Measurements from ENCODE around the gene PTRH2. TPM values are rescaled to one million over a fixed set of nuclear protein-coding genes. Genes with fewer than 3 reads are reported as not detected.
A peak's percentile ranks its signal among the peaks of the same experiment; 100 is the strongest.

The PTRH2 gene
- total RNA-seq, 1 donor from 2014 or later, result 18.0 TPM

- DNase-seq (ENCODE audit: low spot score), result no peak
- no peaks in the 10 kb centered on the region for H3K27me3 Mint-ChIP-seq (ENCODE audit: low read depth)
- no peak overlapping the region for H3K4me3 Mint-ChIP-seq (ENCODE audit: unreplicated experiment)
- peaks cover 29% of the 10 kb centered on the region for H3K4me1 Mint-ChIP-seq (ENCODE audit: low read depth)
- peaks cover 2% of the 10 kb centered on the region for H3K36me3 Mint-ChIP-seq (ENCODE audit: low read depth)
- no peak for TF ChIP-seq CTCF (IDR thresholded peaks at IDR 0.05)
- no peak overlapping the region for H3K27ac Mint-ChIP-seq (ENCODE audit: unreplicated experiment)
- no peaks in the 10 kb centered on the region for H3K9me3 Mint-ChIP-seq (ENCODE audit: low read depth)
These were observed 15.4 kb upstream of the PTRH2 start for GRCh38 chr17:59722623-59723022.

GRCh38 chr17:59719526-59719925, 12.3 kb upstream of the PTRH2 start:
- no peak for TF ChIP-seq CTCF (IDR thresholded peaks at IDR 0.05)
- peaks cover 26% of the 10 kb centered on the region for H3K4me1 Mint-ChIP-seq (ENCODE audit: low read depth)
- DNase-seq (ENCODE audit: low spot score), result no peak
- H3K4me3 Mint-ChIP-seq (ENCODE audit: unreplicated experiment), result no peak overlapping the region
- no peak overlapping the region for H3K27ac Mint-ChIP-seq (ENCODE audit: unreplicated experiment)
- no peaks in the 10 kb centered on the region for H3K27me3 Mint-ChIP-seq (ENCODE audit: low read depth)
- peaks cover 2% of the 10 kb centered on the region for H3K36me3 Mint-ChIP-seq (ENCODE audit: low read depth)
- no peaks in the 10 kb centered on the region for H3K9me3 Mint-ChIP-seq (ENCODE audit: low read depth)

- Mint-ChIP-seq H3K9me3 (ENCODE audit: low read depth) (no peaks in the 10 kb centered on the region), H3K4me1 (ENCODE audit: low read depth) (peaks cover 19% of the 10 kb centered on the region), H3K4me3 (ENCODE audit: unreplicated experiment) (no peak overlapping the region), H3K27me3 (ENCODE audit: low read depth) (no peaks in the 10 kb centered on the region), H3K36me3 (ENCODE audit: low read depth) (peaks cover 5% of the 10 kb centered on the region), H3K27ac (ENCODE audit: unreplicated experiment) (peak overlapping the region; percentile 34)
- TF ChIP-seq CTCF (IDR thresholded peaks at IDR 0.05), result no peak
- DNase-seq (ENCODE audit: low spot score), result no peak
These were observed 9.2 kb upstream of the PTRH2 start for GRCh38 chr17:59716427-59716826.

GRCh38 chr17:59714255-59714654, 7.0 kb upstream of the PTRH2 start:
- H3K4me1 Mint-ChIP-seq (ENCODE audit: low read depth), result peaks cover 33% of the 10 kb centered on the region
- H3K4me3 Mint-ChIP-seq (ENCODE audit: unreplicated experiment), result no peak overlapping the region
- H3K27me3 Mint-ChIP-seq (ENCODE audit: low read depth), result no peaks in the 10 kb centered on the region
- no peak for TF ChIP-seq CTCF (IDR thresholded peaks at IDR 0.05)
- no peak for DNase-seq (ENCODE audit: low spot score)
- peaks cover 5% of the 10 kb centered on the region for H3K36me3 Mint-ChIP-seq (ENCODE audit: low read depth)
- no peak overlapping the region for H3K27ac Mint-ChIP-seq (ENCODE audit: unreplicated experiment)
- no peaks in the 10 kb centered on the region for H3K9me3 Mint-ChIP-seq (ENCODE audit: low read depth)

GRCh38 chr17:59712862-59713261, 5.6 kb upstream of the PTRH2 start:
- no peak for DNase-seq (ENCODE audit: low spot score)
- peak overlapping the region; percentile 6 for H3K27ac Mint-ChIP-seq (ENCODE audit: unreplicated experiment)
- H3K27me3 Mint-ChIP-seq (ENCODE audit: low read depth), result no peaks in the 10 kb centered on the region
- peaks cover 40% of the 10 kb centered on the region for H3K4me1 Mint-ChIP-seq (ENCODE audit: low read depth)
- peaks cover 2% of the 10 kb centered on the region for H3K36me3 Mint-ChIP-seq (ENCODE audit: low read depth)
- no peak for TF ChIP-seq CTCF (IDR thresholded peaks at IDR 0.05)
- no peak overlapping the region for H3K4me3 Mint-ChIP-seq (ENCODE audit: unreplicated experiment)
- no peaks in the 10 kb centered on the region for H3K9me3 Mint-ChIP-seq (ENCODE audit: low read depth)
